HG02852 (cell line): ENCODE data around the gene GNPTG.
A peak's percentile ranks its signal among the peaks of the same experiment; 100 is the strongest.

Experiments used
- ATAC-seq: cut with Tn5 transposase; IDR thresholded peaks from one replicate; pipeline ENCODE4 v1.9.1; 2021; ENCODE audit warnings: mild to moderate bottlenecking, moderate library complexity; ENCODE audit not compliant: unreplicated experiment

The GNPTG gene

GRCh38 chr16:1392826-1393225 lies 41.1 kb downstream of the GNPTG start:
- no peak for ATAC-seq

- no peak for ATAC-seq
Observed at GRCh38 chr16:1393613-1394176, 42.0 kb downstream of the GNPTG start.

- no peak for ATAC-seq
Observed at GRCh38 chr16:1394367-1394951, 42.7 kb downstream of the GNPTG start.

GRCh38 chr16:1395444-1396031 lies 43.8 kb downstream of the GNPTG start:
- no peak for ATAC-seq

GRCh38 chr16:1397779-1398178 lies 46.0 kb downstream of the GNPTG start:
- ATAC-seq = no peak

- no peak for ATAC-seq
Observed at GRCh38 chr16:1398351-1398750, 46.6 kb downstream of the GNPTG start.

GRCh38 chr16:1398826-1399581 lies 47.3 kb downstream of the GNPTG start:
- no peak for ATAC-seq

- ATAC-seq = no peak
Observed at GRCh38 chr16:1401061-1401757, 49.5 kb downstream of the GNPTG start.

GRCh38 chr16:1401758-1402154 lies 50.0 kb downstream of the GNPTG start:
- ATAC-seq = no peak

GRCh38 chr16:1403036-1403435 lies 51.3 kb downstream of the GNPTG start:
- no peak for ATAC-seq

- no peak for ATAC-seq
Observed at GRCh38 chr16:1403733-1404132, 52.0 kb downstream of the GNPTG start.

GRCh38 chr16:1407753-1408152 lies 56.0 kb downstream of the GNPTG start:
- peak; percentile 10 for ATAC-seq

GRCh38 chr16:1408171-1408837 lies 56.6 kb downstream of the GNPTG start:
- peak; percentile 75 for ATAC-seq

- ATAC-seq = no peak
Observed at GRCh38 chr16:1412847-1413246, 61.1 kb downstream of the GNPTG start.
